IMR-90 (cell line): ENCODE results near the gene GPR132. TPM values are rescaled to one million over a fixed set of nuclear protein-coding genes. Genes with fewer than 3 reads are reported as not detected.

Experiments used
- ATAC-seq: fragments of 200-7000 bp; cut with Tn5 transposase; 2 replicates; pipeline ENCODE4 v1.9.1; 2020; ENCODE audit warnings: low read depth, mild to moderate bottlenecking, moderate library complexity
- BruUV-seq: library from RNA; stranded (reverse); fragments of 400-500 nt; replicated peaks from 2 replicates; lab custom pipeline; 2021; lab: Mats Ljungman, UMichigan
- CTCF ChIA-PET: fragments of 300-600 bp; formaldehyde crosslinking; extraction: SDS; loops from one replicate; lab custom pipeline; 2021; ENCODE audit warnings: antibody characterized with exemption; lab: Yijun Ruan, JAX
- POLR2A ChIA-PET: fragments of 300-600 bp; sonication (Branson Sonifier 250); formaldehyde crosslinking; loops from one replicate; lab custom pipeline; 2022; ENCODE audit warnings: antibody characterized with exemption; ENCODE audit not compliant: unreplicated experiment; lab: Charles Lee
- DNase-seq: peaks from one replicate; pipeline ENCODE4 v3.0.0; 2013
- H2AFZ ChIP-seq: replicated peaks from 2 replicates; pipeline ENCODE3; 2013; ENCODE audit warnings: low read length, mild to moderate bottlenecking; ENCODE audit not compliant: poor library complexity
- H2AK5ac ChIP-seq: 2 replicates; pipeline ENCODE4 v1.6.1; 2013; ENCODE audit warnings: low read depth, low read length, inconsistent platforms
- H2AK9ac ChIP-seq: replicated peaks from 2 replicates; pipeline ENCODE3; 2013; ENCODE audit warnings: mild to moderate bottlenecking, low read depth, low read length, moderate library complexity; ENCODE audit not compliant: poor library complexity
- H2BK120ac ChIP-seq: 2 replicates; pipeline ENCODE4 v1.6.1; 2013; ENCODE audit warnings: low read depth, low read length, inconsistent platforms
- H2BK15ac ChIP-seq: 3 replicates; pipeline ENCODE4 v1.6.1; 2013; ENCODE audit warnings: low read depth, low read length, inconsistent platforms
- H2BK20ac ChIP-seq: 2 replicates; pipeline ENCODE4 v1.6.1; 2013; ENCODE audit warnings: low read depth, mild to moderate bottlenecking, inconsistent platforms, low read length, moderate library complexity
- H2BK5ac ChIP-seq: 2 replicates; pipeline ENCODE4 v1.6.1; 2013; ENCODE audit warnings: mild to moderate bottlenecking, low read depth, low read length, inconsistent platforms; ENCODE audit not compliant: poor library complexity, severe bottlenecking
- H3K14ac ChIP-seq: replicated peaks from 2 replicates; pipeline ENCODE4 v1.6.1; 2013; ENCODE audit warnings: low read depth, low read length, inconsistent platforms
- H3K18ac ChIP-seq: 2 replicates; pipeline ENCODE4 v1.6.1; 2013; ENCODE audit warnings: low read depth, low read length, control low read depth
- H3K23ac ChIP-seq: 2 replicates; pipeline ENCODE4 v1.6.1; 2013; ENCODE audit warnings: low read depth, low read length, inconsistent platforms
- H3K27ac ChIP-seq: 2 replicates; pipeline ENCODE4 v1.5.1; 2013; ENCODE audit warnings: mild to moderate bottlenecking, control low read depth, low read length; ENCODE audit not compliant: insufficient read depth
- H3K27me3 ChIP-seq: 2 replicates; pipeline ENCODE4 v1.6.1; 2013; ENCODE audit warnings: low read length; ENCODE audit not compliant: control insufficient read depth, insufficient read depth
- H3K36me3 ChIP-seq: 2 replicates; pipeline ENCODE4 v1.6.1; 2013; ENCODE audit warnings: low read length, mixed read lengths; ENCODE audit not compliant: control insufficient read depth, insufficient read depth
- H3K4ac ChIP-seq: 2 replicates; pipeline ENCODE4 v1.6.1; 2013; ENCODE audit warnings: low read depth, low read length, inconsistent platforms
- H3K4me1 ChIP-seq: 2 replicates; pipeline ENCODE4 v1.6.1; 2013; ENCODE audit warnings: low read length, mixed read lengths; ENCODE audit not compliant: control insufficient read depth, insufficient read depth
- H3K4me2 ChIP-seq: 2 replicates; pipeline ENCODE4 v1.6.1; 2013; ENCODE audit warnings: low read depth, mild to moderate bottlenecking, control low read depth, low read length, moderate library complexity
- H3K4me3 ChIP-seq: 2 replicates; pipeline ENCODE4 v1.5.1; 2013; ENCODE audit warnings: low read depth, mild to moderate bottlenecking, control low read depth, low read length, moderate library complexity; ENCODE audit not compliant: insufficient read depth
- H3K56ac ChIP-seq: 2 replicates; pipeline ENCODE4 v1.6.1; 2013; ENCODE audit warnings: low read length, inconsistent platforms; ENCODE audit not compliant: insufficient read depth; ENCODE audit errors: extremely low read depth
- H3K79me1 ChIP-seq, 2 experiments: 2 replicates each; pipeline ENCODE4 v1.6.1; 2013; ENCODE audit warnings: low read length in 2 of 2, inconsistent platforms in 1 of 2, low read depth in 1 of 2
- H3K9ac ChIP-seq: 2 replicates; pipeline ENCODE4 v1.6.1; 2013; ENCODE audit warnings: low read depth, low read length, control low read depth
- H3K9me1 ChIP-seq: 2 replicates; pipeline ENCODE4 v1.6.1; 2013; ENCODE audit warnings: low read length, inconsistent platforms; ENCODE audit not compliant: insufficient read depth
- H3K9me3 ChIP-seq: 2 replicates; pipeline ENCODE4 v1.6.1; 2013; ENCODE audit warnings: low read length; ENCODE audit not compliant: control insufficient read depth, insufficient read depth
- H4K20me1 ChIP-seq: 2 replicates; pipeline ENCODE4 v1.6.1; 2013; ENCODE audit warnings: low read length, inconsistent platforms; ENCODE audit not compliant: insufficient read depth
- H4K5ac ChIP-seq: 2 replicates; pipeline ENCODE4 v1.6.1; 2013; ENCODE audit warnings: mild to moderate bottlenecking, low read depth, low read length, control low read depth
- H4K8ac ChIP-seq, 2 experiments: 2 replicates each; pipeline ENCODE4 v1.6.1; 2013; ENCODE audit warnings: low read depth in 2 of 2, low read length in 2 of 2, control low read depth in 1 of 2, inconsistent platforms in 1 of 2
- H4K91ac ChIP-seq: 2 replicates; pipeline ENCODE4 v1.6.1; 2013; ENCODE audit warnings: low read depth, low read length, inconsistent platforms; ENCODE audit not compliant: insufficient read depth
- FOS ChIP-seq: fragments of 150-350 bp; IDR thresholded peaks from 2 replicates; pipeline ENCODE4 v1.6.1; 2016; ENCODE audit warnings: low read depth, low read length
- MAZ ChIP-seq: IDR thresholded peaks from 2 replicates; pipeline ENCODE4 v1.6.1; 2012; ENCODE audit warnings: low read depth, mild to moderate bottlenecking, low read length, improper control_type of control experiment, moderate library complexity, borderline replicate concordance
- POLR2A ChIP-seq: IDR thresholded peaks from 2 replicates; pipeline ENCODE4 v1.6.1; 2012; ENCODE audit warnings: mild to moderate bottlenecking, low read depth, low read length
- RAD21 ChIP-seq: IDR thresholded peaks from 2 replicates; pipeline ENCODE4 v1.6.1; 2012; ENCODE audit warnings: low read length, improper control_type of control experiment
- RCOR1 ChIP-seq: IDR thresholded peaks from 2 replicates; pipeline ENCODE4 v1.6.1; 2012; ENCODE audit warnings: mild to moderate bottlenecking, low read length, improper control_type of control experiment; ENCODE audit not compliant: insufficient replicate concordance
- SMC3 ChIP-seq: fragments of 150-350 bp; IDR thresholded peaks from 2 replicates; pipeline ENCODE4 v1.6.1; 2016; ENCODE audit warnings: low read depth, mild to moderate bottlenecking, antibody characterized with exemption, low read length, moderate library complexity
- WGBS, 2 experiments: methylation state at CpG; one replicate each; pipeline versions ENCODE4 v1.1.5 to v1.1.7; 2013; ENCODE audit warnings: missing lambda C conversion rate in 2 of 2; ENCODE audit not compliant: insufficient read length in 1 of 2; ENCODE audit errors: extremely low coverage in 2 of 2; 5-methylcytosine and 5-hydroxymethylcytosine counted together
- dilution Hi-C: fragments of 300-500 bp; cut with HindIII; formaldehyde crosslinking; loops from one replicate; pipeline ENCODE4 v1.14.3; 2018; ENCODE audit warnings: low sequenced_read_pairs; ENCODE audit not compliant: unreplicated experiment
- in situ Hi-C: fragments of 300-500 bp; cut with MboI; formaldehyde crosslinking; loops from 3 replicates; pipeline ENCODE4 v1.14.3; 2019; ENCODE audit warnings: low sequenced_read_pairs, inconsistent platforms, mixed read lengths
- intact Hi-C: fragments of 100-400 bp; cut with micrococcal nuclease; formaldehyde crosslinking; loops from 2 replicates; pipeline ENCODE4 v1.10.0; 2022
- polyA plus RNA-seq, 3 experiments: library from polyadenylated mRNA; depleted of rRNA; stranded (reverse); fragments of >200 nt; gene quantifications; 2 replicates each; pipeline ENCODE4 v1.2.3, GENCODE V29; 2012; ENCODE audit warnings: low replicate concordance in 1 of 3
- total RNA-seq: library from RNA; depleted of rRNA; stranded (reverse); fragments of >200 nt; gene quantifications from 2 replicates; pipeline ENCODE4 v1.2.3, GENCODE V29; 2012
- TF ChIP-seq, protein P1 (sequence below): fragments of 150-350 bp; IDR thresholded peaks from 2 replicates; pipeline ENCODE4 v1.6.1; 2016; ENCODE audit warnings: low read depth, mild to moderate bottlenecking, low read length, moderate library complexity, borderline replicate concordance

The GPR132 gene
- total and polyA plus RNA-seq, 2 of the 4 experiments (the other 2 are of a cell fraction), result under 0.01 to 0.10 TPM

DNA sequence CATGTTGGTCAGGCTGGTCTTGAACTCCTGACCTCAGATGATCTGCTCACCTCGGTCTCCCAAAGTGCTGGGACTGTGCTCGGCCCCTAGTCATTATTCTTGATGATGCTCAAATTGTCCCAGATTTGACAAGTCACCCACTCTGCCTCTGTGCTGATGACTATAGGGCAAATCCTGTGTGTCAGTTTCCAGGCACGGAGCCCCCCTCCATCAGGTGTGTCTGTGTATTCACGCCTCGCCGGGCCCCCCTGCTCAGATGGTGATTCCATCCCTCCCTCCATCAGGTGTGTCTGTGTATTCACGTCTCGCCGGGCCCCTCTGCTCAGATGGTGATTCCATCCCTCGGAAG is 4.3 kb upstream of the GPR132 start:
- Histone ChIP-seq H2BK120ac (no peak overlapping the region), H3K56ac (no peak overlapping the region), H3K79me1 (no peaks in the 10 kb centered on the region), H4K8ac (no peak overlapping the region), H3K14ac (no peak overlapping the region), H3K27ac (no peak overlapping the region), H3K9me1 (peaks cover 11% of the 10 kb centered on the region; the same call in 1 of the 2 replicates), H2BK20ac (no peak overlapping the region), H2AK5ac (no peak overlapping the region), H3K27me3 (peaks cover 8% of the 10 kb centered on the region; the same call in 1 of the 2 replicates), H3K23ac (no peak overlapping the region), H3K9me3 (no peaks in the 10 kb centered on the region), H4K91ac (no peak overlapping the region), H3K4ac (no peak overlapping the region; the same call in 1 of the 2 replicates), H4K20me1 (no peaks in the 10 kb centered on the region), H2BK5ac (no peak overlapping the region), H2AK9ac (no peak overlapping the region), H2AFZ (no peak overlapping the region), H3K4me2 (no peak overlapping the region), H3K36me3 (no peaks in the 10 kb centered on the region), H3K9ac (no peak overlapping the region), H4K5ac (no peak overlapping the region), H3K4me3 (no peak overlapping the region), H3K4me1 (peaks cover 7% of the 10 kb centered on the region), H2BK15ac (no peak overlapping the region), H3K18ac (no peak overlapping the region)
- DNase-seq, result no peak
- TF ChIP-seq POLR2A (no peak), SMC3 (no peak), RCOR1 (no peak), FOS (no peak), MAZ (no peak), RAD21 (no peak)
- TF ChIP-seq, protein P1, sequence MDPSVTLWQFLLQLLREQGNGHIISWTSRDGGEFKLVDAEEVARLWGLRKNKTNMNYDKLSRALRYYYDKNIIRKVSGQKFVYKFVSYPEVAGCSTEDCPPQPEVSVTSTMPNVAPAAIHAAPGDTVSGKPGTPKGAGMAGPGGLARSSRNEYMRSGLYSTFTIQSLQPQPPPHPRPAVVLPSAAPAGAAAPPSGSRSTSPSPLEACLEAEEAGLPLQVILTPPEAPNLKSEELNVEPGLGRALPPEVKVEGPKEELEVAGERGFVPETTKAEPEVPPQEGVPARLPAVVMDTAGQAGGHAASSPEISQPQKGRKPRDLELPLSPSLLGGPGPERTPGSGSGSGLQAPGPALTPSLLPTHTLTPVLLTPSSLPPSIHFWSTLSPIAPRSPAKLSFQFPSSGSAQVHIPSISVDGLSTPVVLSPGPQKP, result no peak
- dilution Hi-C loops, result no loop called here
- intact Hi-C loops, result no loop called here
- WGBS, 2 experiments, result 90% methylated on average over 2 of the region's 10 CpGs; no CpG with 5 or more reads in 1 of the 2 experiments
- no TSS peak for BruUV-seq
- POLR2A ChIA-PET, result no interaction called here
- ATAC-seq, result no peak
- CTCF ChIA-PET, result no interaction called here
- in situ Hi-C loops, result no loop called here
